NCI-H526 (cell line): ENCODE data around the gene SUMO2.
"Not testable (repeated sequence)": the region's sequence is repeated elsewhere in the genome, so short reads cannot be mapped to it uniquely, and the experiment has no call there.

Experiments used
- DNase-seq, 2 experiments: peaks; one replicate each; lab custom pipeline; 2025; lab: John Stamatoyannopoulos, UW

The SUMO2 gene

GRCh38 chr17:75182569-75183436, at the start of gene SUMO2:
Gene SUMO2 (minus strand): TSS chr17:75182959. CDS start chr17:75182834, 125 bp downstream.
- DNase-seq: peak; percentile 83 to 97

GRCh38 chr17:75231741-75232464, 49.1 kb upstream of the SUMO2 start:
- DNase-seq: no peak

GRCh38 chr17:75231071-75231470, 48.3 kb upstream of the SUMO2 start:
- no peak for DNase-seq

GRCh38 chr17:75228847-75229246, 46.1 kb upstream of the SUMO2 start:
- no peak for DNase-seq

- no peak for DNase-seq
These were observed 45.5 kb upstream of the SUMO2 start for GRCh38 chr17:75228305-75228704.

GRCh38 chr17:75227729-75228128, 45.0 kb upstream of the SUMO2 start:
- no peak for DNase-seq

GRCh38 chr17:75225016-75225415, 42.3 kb upstream of the SUMO2 start:
- no peak for DNase-seq

GRCh38 chr17:75219815-75220214, 37.1 kb upstream of the SUMO2 start:
- DNase-seq: no peak

- DNase-seq: no peak
These were observed 35.4 kb upstream of the SUMO2 start for GRCh38 chr17:75218131-75218530.

- DNase-seq: no peak
These were observed 26.3 kb upstream of the SUMO2 start for GRCh38 chr17:75209061-75209460.

- DNase-seq: no peak
These were observed 25.4 kb upstream of the SUMO2 start for GRCh38 chr17:75208161-75208560.

GRCh38 chr17:75207760-75208159, 25.0 kb upstream of the SUMO2 start:
- DNase-seq: no peak

- DNase-seq: not testable (repeated sequence)
These were observed 24.3 kb upstream of the SUMO2 start for GRCh38 chr17:75207050-75207407.

- no peak for DNase-seq
These were observed 23.0 kb upstream of the SUMO2 start for GRCh38 chr17:75205793-75206163.

- DNase-seq: peak; percentile 87 to 98
These were observed 22.5 kb upstream of the SUMO2 start, which contains the start of gene NUP85 for GRCh38 chr17:75205037-75205792. Gene NUP85 (plus strand): TSS chr17:75205679. CDS start chr17:75205762, 83 bp downstream.

- no peak for DNase-seq
These were observed 17.3 kb upstream of the SUMO2 start for GRCh38 chr17:75199886-75200618.

- no peak for DNase-seq
These were observed 12.1 kb upstream of the SUMO2 start for GRCh38 chr17:75194879-75195278.

- DNase-seq: no peak
These were observed 8.8 kb upstream of the SUMO2 start for GRCh38 chr17:75191584-75191983.

GRCh38 chr17:75188614-75189013, 5.9 kb upstream of the SUMO2 start:
- no peak for DNase-seq

- DNase-seq: no peak
These were observed 1.5 kb upstream of the SUMO2 start for GRCh38 chr17:75183999-75184884.

- peak in 1 of 2 experiments; percentile 18 for DNase-seq
These were observed 515 bp downstream of the SUMO2 start for GRCh38 chr17:75182319-75182568.
